ENCODE measurements around the gene PRLH.

DNA sequence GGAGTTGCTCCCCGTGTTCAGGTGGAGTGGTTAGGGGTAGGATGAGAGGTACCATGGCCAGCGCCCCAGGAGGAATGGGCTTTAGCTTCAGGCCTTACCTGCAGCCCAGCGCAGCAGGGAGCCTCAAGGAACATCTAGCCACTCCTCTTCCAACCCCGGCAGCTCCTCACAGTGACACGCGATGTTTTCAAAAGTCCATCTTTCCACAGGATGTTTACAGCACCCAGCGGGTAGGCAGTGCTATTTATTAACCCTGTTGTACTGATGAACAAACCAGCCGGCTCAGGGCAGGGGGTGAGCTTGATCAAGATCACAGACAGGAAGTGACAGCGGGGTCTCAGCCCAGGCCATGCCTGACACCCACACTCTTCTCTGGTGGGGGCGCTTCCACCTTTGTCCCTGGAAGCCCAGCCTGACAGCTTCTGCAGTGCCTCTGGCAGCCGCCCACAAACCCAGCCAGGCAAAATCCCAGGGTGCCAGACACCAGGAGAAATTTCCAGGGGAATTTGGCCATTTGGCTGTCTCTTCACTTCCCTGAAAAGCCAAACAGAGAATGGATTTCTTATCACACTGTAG, 18.4 kb upstream of the PRLH start:
- TF ChIP-seq, protein P1, sequence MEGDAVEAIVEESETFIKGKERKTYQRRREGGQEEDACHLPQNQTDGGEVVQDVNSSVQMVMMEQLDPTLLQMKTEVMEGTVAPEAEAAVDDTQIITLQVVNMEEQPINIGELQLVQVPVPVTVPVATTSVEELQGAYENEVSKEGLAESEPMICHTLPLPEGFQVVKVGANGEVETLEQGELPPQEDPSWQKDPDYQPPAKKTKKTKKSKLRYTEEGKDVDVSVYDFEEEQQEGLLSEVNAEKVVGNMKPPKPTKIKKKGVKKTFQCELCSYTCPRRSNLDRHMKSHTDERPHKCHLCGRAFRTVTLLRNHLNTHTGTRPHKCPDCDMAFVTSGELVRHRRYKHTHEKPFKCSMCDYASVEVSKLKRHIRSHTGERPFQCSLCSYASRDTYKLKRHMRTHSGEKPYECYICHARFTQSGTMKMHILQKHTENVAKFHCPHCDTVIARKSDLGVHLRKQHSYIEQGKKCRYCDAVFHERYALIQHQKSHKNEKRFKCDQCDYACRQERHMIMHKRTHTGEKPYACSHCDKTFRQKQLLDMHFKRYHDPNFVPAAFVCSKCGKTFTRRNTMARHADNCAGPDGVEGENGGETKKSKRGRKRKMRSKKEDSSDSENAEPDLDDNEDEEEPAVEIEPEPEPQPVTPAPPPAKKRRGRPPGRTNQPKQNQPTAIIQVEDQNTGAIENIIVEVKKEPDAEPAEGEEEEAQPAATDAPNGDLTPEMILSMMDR (IDR thresholded peaks at IDR 0.05; ENCODE audit: insufficient read depth, low read depth, low read length) = no peak
- TF ChIP-seq EZH2 (IDR thresholded peaks at IDR 0.05; ENCODE audit: insufficient read depth, low read length) = no peak
